Right atrium auricular region (tissue), 2 donors: ENCODE results near the gene HCFC1. TPM values are rescaled to one million over a fixed set of nuclear protein-coding genes. Genes with fewer than 3 reads are reported as not detected.

Experiments used
- DNase-seq: peaks from one replicate; pipeline ENCODE4 v3.0.0-alpha.2; 2019; ENCODE audit warnings: low spot score
- H3K27ac ChIP-seq, 2 donors: fragments of 200-600 bp; sonication (generic); 1 replicate in 1 of 2; 2 replicates in 1 of 2; pipeline ENCODE4 v1.5.1; 2016 to 2019
- H3K27me3 ChIP-seq, 2 donors: fragments of 200-600 bp; sonication (generic); one replicate each; pipeline versions ENCODE4 v1.5.1 to v1.6.0; 2017 to 2019
- H3K36me3 ChIP-seq: fragments of 200-600 bp; sonication (generic); one replicate; pipeline ENCODE4 v1.5.1; 2016
- H3K4me1 ChIP-seq, 2 donors: fragments of 200-600 bp; sonication (generic); one replicate each; pipeline versions ENCODE4 v1.5.1 to v1.6.0; 2017 to 2019
- H3K4me3 ChIP-seq, 2 donors: fragments of 200-600 bp; sonication (generic); 1 replicate in 1 of 2; 2 replicates in 1 of 2; pipeline ENCODE4 v1.5.1; 2017 to 2019; ENCODE audit warnings: mild to moderate bottlenecking in 1 of 2, moderate library complexity in 1 of 2
- H3K9me3 ChIP-seq, 2 donors: fragments of 200-600 bp; sonication (generic); one replicate each; pipeline ENCODE4 v1.5.1; 2019
- total RNA-seq, 2 donors: library from RNA; depleted of rRNA; stranded (reverse); fragments of >200 nt; gene quantifications; one replicate each; pipeline ENCODE4 v1.1.0, GENCODE V29; 2016
- TF ChIP-seq, protein P1 (sequence below), 2 donors: fragments of 200-600 bp; sonication (generic); IDR thresholded peaks; one replicate each; pipeline ENCODE4 v1.5.1; 2019; ENCODE audit warnings: antibody characterized with exemption in 2 of 2

HCFC1 gene
- total RNA-seq, 2 donors from 2014 or later, result 40.8 to 54.7 TPM

GRCh38 chrX:154018518-154019060, 47.0 kb upstream of the HCFC1 start:
- TF ChIP-seq, protein P1, sequence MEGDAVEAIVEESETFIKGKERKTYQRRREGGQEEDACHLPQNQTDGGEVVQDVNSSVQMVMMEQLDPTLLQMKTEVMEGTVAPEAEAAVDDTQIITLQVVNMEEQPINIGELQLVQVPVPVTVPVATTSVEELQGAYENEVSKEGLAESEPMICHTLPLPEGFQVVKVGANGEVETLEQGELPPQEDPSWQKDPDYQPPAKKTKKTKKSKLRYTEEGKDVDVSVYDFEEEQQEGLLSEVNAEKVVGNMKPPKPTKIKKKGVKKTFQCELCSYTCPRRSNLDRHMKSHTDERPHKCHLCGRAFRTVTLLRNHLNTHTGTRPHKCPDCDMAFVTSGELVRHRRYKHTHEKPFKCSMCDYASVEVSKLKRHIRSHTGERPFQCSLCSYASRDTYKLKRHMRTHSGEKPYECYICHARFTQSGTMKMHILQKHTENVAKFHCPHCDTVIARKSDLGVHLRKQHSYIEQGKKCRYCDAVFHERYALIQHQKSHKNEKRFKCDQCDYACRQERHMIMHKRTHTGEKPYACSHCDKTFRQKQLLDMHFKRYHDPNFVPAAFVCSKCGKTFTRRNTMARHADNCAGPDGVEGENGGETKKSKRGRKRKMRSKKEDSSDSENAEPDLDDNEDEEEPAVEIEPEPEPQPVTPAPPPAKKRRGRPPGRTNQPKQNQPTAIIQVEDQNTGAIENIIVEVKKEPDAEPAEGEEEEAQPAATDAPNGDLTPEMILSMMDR (IDR thresholded peaks at IDR 0.05), result no peak
- no peak for DNase-seq
- H3K27ac ChIP-seq, result peak overlapping the region; percentile 75 to 80
- H3K4me3 ChIP-seq, result peak overlapping the region; percentile 47 to 60
- H3K4me1 ChIP-seq, result peaks cover 0 to 20% of the 10 kb centered on the region in 2 donors
- peaks cover 11% of the 10 kb centered on the region for H3K36me3 ChIP-seq
- H3K27me3 ChIP-seq, result no peaks in the 10 kb centered on the region
- no peaks in the 10 kb centered on the region for H3K9me3 ChIP-seq

GRCh38 chrX:154017766-154018517, 46.3 kb upstream of the HCFC1 start:
- no peak overlapping the region for H3K4me3 ChIP-seq
- H3K9me3 ChIP-seq, result no peaks in the 10 kb centered on the region
- TF ChIP-seq, protein P1 (IDR thresholded peaks at IDR 0.05), result no peak
- peaks cover 11% of the 10 kb centered on the region for H3K36me3 ChIP-seq
- no peaks in the 10 kb centered on the region for H3K27me3 ChIP-seq
- H3K27ac ChIP-seq, result no peak overlapping the region
- H3K4me1 ChIP-seq, result peaks cover 0 to 20% of the 10 kb centered on the region in 2 donors
- DNase-seq, result no peak

- no peak for DNase-seq
- no peaks in the 10 kb centered on the region for H3K27me3 ChIP-seq
- H3K9me3 ChIP-seq, result no peaks in the 10 kb centered on the region
- H3K27ac ChIP-seq, result no peak overlapping the region
- H3K36me3 ChIP-seq, result peaks cover 11% of the 10 kb centered on the region
- no peak overlapping the region for H3K4me3 ChIP-seq
- H3K4me1 ChIP-seq, result peaks cover 0 to 20% of the 10 kb centered on the region in 2 donors
- TF ChIP-seq, protein P1 (IDR thresholded peaks at IDR 0.05), result no peak
Measured at GRCh38 chrX:154016366-154017076, 44.9 kb upstream of the HCFC1 start.

GRCh38 chrX:154015581-154016264, 44.1 kb upstream of the HCFC1 start:
- TF ChIP-seq, protein P1 (IDR thresholded peaks at IDR 0.05), result no peak
- Histone ChIP-seq H3K27ac (no peak overlapping the region), H3K9me3 (no peaks in the 10 kb centered on the region), H3K27me3 (no peaks in the 10 kb centered on the region), H3K36me3 (peaks cover 11% of the 10 kb centered on the region), H3K4me1 (peaks cover 0 to 15% of the 10 kb centered on the region in 2 donors), H3K4me3 (no peak overlapping the region)
- no peak for DNase-seq

- no peaks in the 10 kb centered on the region for H3K9me3 ChIP-seq
- DNase-seq, result no peak
- no peak overlapping the region for H3K27ac ChIP-seq
- no peaks in the 10 kb centered on the region for H3K27me3 ChIP-seq
- peaks cover 11% of the 10 kb centered on the region for H3K36me3 ChIP-seq
- peaks cover 0 to 9% of the 10 kb centered on the region in 2 donors for H3K4me1 ChIP-seq
- TF ChIP-seq, protein P1 (IDR thresholded peaks at IDR 0.05), result no peak
- no peak overlapping the region for H3K4me3 ChIP-seq
Measured at GRCh38 chrX:154014429-154015380, 43.1 kb upstream of the HCFC1 start.
